IMR-90 (cell line): ENCODE results near the gene VSIG10L2. TPM values are rescaled to one million over a fixed set of nuclear protein-coding genes. Genes with fewer than 3 reads are reported as not detected.

Experiments used
- ATAC-seq: fragments of 200-7000 bp; cut with Tn5 transposase; 2 replicates; pipeline ENCODE4 v1.9.1; 2020; ENCODE audit warnings: low read depth, mild to moderate bottlenecking, moderate library complexity
- BruUV-seq: library from RNA; stranded (reverse); fragments of 400-500 nt; replicated peaks from 2 replicates; lab custom pipeline; 2021; lab: Mats Ljungman, UMichigan
- CTCF ChIA-PET: fragments of 300-600 bp; formaldehyde crosslinking; extraction: SDS; loops from one replicate; lab custom pipeline; 2021; ENCODE audit warnings: antibody characterized with exemption; lab: Yijun Ruan, JAX
- POLR2A ChIA-PET: fragments of 300-600 bp; sonication (Branson Sonifier 250); formaldehyde crosslinking; loops from one replicate; lab custom pipeline; 2022; ENCODE audit warnings: antibody characterized with exemption; ENCODE audit not compliant: unreplicated experiment; lab: Charles Lee
- DNase-seq: peaks from one replicate; pipeline ENCODE4 v3.0.0; 2013
- H2AFZ ChIP-seq: replicated peaks from 2 replicates; pipeline ENCODE3; 2013; ENCODE audit warnings: low read length, mild to moderate bottlenecking; ENCODE audit not compliant: poor library complexity
- H2AK5ac ChIP-seq: 2 replicates; pipeline ENCODE4 v1.6.1; 2013; ENCODE audit warnings: low read depth, low read length, inconsistent platforms
- H2AK9ac ChIP-seq: replicated peaks from 2 replicates; pipeline ENCODE3; 2013; ENCODE audit warnings: mild to moderate bottlenecking, low read depth, low read length, moderate library complexity; ENCODE audit not compliant: poor library complexity
- H2BK120ac ChIP-seq: 2 replicates; pipeline ENCODE4 v1.6.1; 2013; ENCODE audit warnings: low read depth, low read length, inconsistent platforms
- H2BK15ac ChIP-seq: 3 replicates; pipeline ENCODE4 v1.6.1; 2013; ENCODE audit warnings: low read depth, low read length, inconsistent platforms
- H2BK20ac ChIP-seq: 2 replicates; pipeline ENCODE4 v1.6.1; 2013; ENCODE audit warnings: low read depth, mild to moderate bottlenecking, inconsistent platforms, low read length, moderate library complexity
- H2BK5ac ChIP-seq: 2 replicates; pipeline ENCODE4 v1.6.1; 2013; ENCODE audit warnings: mild to moderate bottlenecking, low read depth, low read length, inconsistent platforms; ENCODE audit not compliant: poor library complexity, severe bottlenecking
- H3K14ac ChIP-seq: replicated peaks from 2 replicates; pipeline ENCODE4 v1.6.1; 2013; ENCODE audit warnings: low read depth, low read length, inconsistent platforms
- H3K18ac ChIP-seq: 2 replicates; pipeline ENCODE4 v1.6.1; 2013; ENCODE audit warnings: low read depth, low read length, control low read depth
- H3K23ac ChIP-seq: 2 replicates; pipeline ENCODE4 v1.6.1; 2013; ENCODE audit warnings: low read depth, low read length, inconsistent platforms
- H3K27ac ChIP-seq: 2 replicates; pipeline ENCODE4 v1.5.1; 2013; ENCODE audit warnings: mild to moderate bottlenecking, control low read depth, low read length; ENCODE audit not compliant: insufficient read depth
- H3K27me3 ChIP-seq: 2 replicates; pipeline ENCODE4 v1.6.1; 2013; ENCODE audit warnings: low read length; ENCODE audit not compliant: control insufficient read depth, insufficient read depth
- H3K36me3 ChIP-seq: 2 replicates; pipeline ENCODE4 v1.6.1; 2013; ENCODE audit warnings: low read length, mixed read lengths; ENCODE audit not compliant: control insufficient read depth, insufficient read depth
- H3K4ac ChIP-seq: 2 replicates; pipeline ENCODE4 v1.6.1; 2013; ENCODE audit warnings: low read depth, low read length, inconsistent platforms
- H3K4me1 ChIP-seq: 2 replicates; pipeline ENCODE4 v1.6.1; 2013; ENCODE audit warnings: low read length, mixed read lengths; ENCODE audit not compliant: control insufficient read depth, insufficient read depth
- H3K4me2 ChIP-seq: 2 replicates; pipeline ENCODE4 v1.6.1; 2013; ENCODE audit warnings: low read depth, mild to moderate bottlenecking, control low read depth, low read length, moderate library complexity
- H3K4me3 ChIP-seq: 2 replicates; pipeline ENCODE4 v1.5.1; 2013; ENCODE audit warnings: low read depth, mild to moderate bottlenecking, control low read depth, low read length, moderate library complexity; ENCODE audit not compliant: insufficient read depth
- H3K56ac ChIP-seq: 2 replicates; pipeline ENCODE4 v1.6.1; 2013; ENCODE audit warnings: low read length, inconsistent platforms; ENCODE audit not compliant: insufficient read depth; ENCODE audit errors: extremely low read depth
- H3K79me1 ChIP-seq, 2 experiments: 2 replicates each; pipeline ENCODE4 v1.6.1; 2013; ENCODE audit warnings: low read length in 2 of 2, inconsistent platforms in 1 of 2, low read depth in 1 of 2
- H3K9ac ChIP-seq: 2 replicates; pipeline ENCODE4 v1.6.1; 2013; ENCODE audit warnings: low read depth, low read length, control low read depth
- H3K9me1 ChIP-seq: 2 replicates; pipeline ENCODE4 v1.6.1; 2013; ENCODE audit warnings: low read length, inconsistent platforms; ENCODE audit not compliant: insufficient read depth
- H3K9me3 ChIP-seq: 2 replicates; pipeline ENCODE4 v1.6.1; 2013; ENCODE audit warnings: low read length; ENCODE audit not compliant: control insufficient read depth, insufficient read depth
- H4K20me1 ChIP-seq: 2 replicates; pipeline ENCODE4 v1.6.1; 2013; ENCODE audit warnings: low read length, inconsistent platforms; ENCODE audit not compliant: insufficient read depth
- H4K5ac ChIP-seq: 2 replicates; pipeline ENCODE4 v1.6.1; 2013; ENCODE audit warnings: mild to moderate bottlenecking, low read depth, low read length, control low read depth
- H4K8ac ChIP-seq, 2 experiments: 2 replicates each; pipeline ENCODE4 v1.6.1; 2013; ENCODE audit warnings: low read depth in 2 of 2, low read length in 2 of 2, control low read depth in 1 of 2, inconsistent platforms in 1 of 2
- H4K91ac ChIP-seq: 2 replicates; pipeline ENCODE4 v1.6.1; 2013; ENCODE audit warnings: low read depth, low read length, inconsistent platforms; ENCODE audit not compliant: insufficient read depth
- BHLHE40 ChIP-seq: fragments of 150-350 bp; IDR thresholded peaks from 2 replicates; pipeline ENCODE4 v1.6.1; 2016; ENCODE audit warnings: mild to moderate bottlenecking, low read depth, low read length
- ELK1 ChIP-seq: fragments of 150-350 bp; IDR thresholded peaks from 2 replicates; pipeline ENCODE4 v1.6.1; 2016; ENCODE audit warnings: low read depth, mild to moderate bottlenecking, low read length, moderate library complexity, borderline replicate concordance
- MXI1 ChIP-seq: IDR thresholded peaks from 2 replicates; pipeline ENCODE4 v1.6.1; 2012; ENCODE audit warnings: low read depth, mild to moderate bottlenecking, low read length, moderate library complexity, borderline replicate concordance
- POLR2A ChIP-seq: IDR thresholded peaks from 2 replicates; pipeline ENCODE4 v1.6.1; 2012; ENCODE audit warnings: mild to moderate bottlenecking, low read depth, low read length
- WGBS, 2 experiments: methylation state at CpG; one replicate each; pipeline versions ENCODE4 v1.1.5 to v1.1.7; 2013; ENCODE audit warnings: missing lambda C conversion rate in 2 of 2; ENCODE audit not compliant: insufficient read length in 1 of 2; ENCODE audit errors: extremely low coverage in 2 of 2; 5-methylcytosine and 5-hydroxymethylcytosine counted together
- dilution Hi-C: fragments of 300-500 bp; cut with HindIII; formaldehyde crosslinking; loops from one replicate; pipeline ENCODE4 v1.14.3; 2018; ENCODE audit warnings: low sequenced_read_pairs; ENCODE audit not compliant: unreplicated experiment
- in situ Hi-C: fragments of 300-500 bp; cut with MboI; formaldehyde crosslinking; loops from 3 replicates; pipeline ENCODE4 v1.14.3; 2019; ENCODE audit warnings: low sequenced_read_pairs, inconsistent platforms, mixed read lengths
- intact Hi-C: fragments of 100-400 bp; cut with micrococcal nuclease; formaldehyde crosslinking; loops from 2 replicates; pipeline ENCODE4 v1.10.0; 2022
- polyA plus RNA-seq, 3 experiments: library from polyadenylated mRNA; depleted of rRNA; stranded (reverse); fragments of >200 nt; gene quantifications; 2 replicates each; pipeline ENCODE4 v1.2.3, GENCODE V29; 2012; ENCODE audit warnings: low replicate concordance in 1 of 3
- total RNA-seq: library from RNA; depleted of rRNA; stranded (reverse); fragments of >200 nt; gene quantifications from 2 replicates; pipeline ENCODE4 v1.2.3, GENCODE V29; 2012

VSIG10L2 gene
- total and polyA plus RNA-seq, 2 of the 4 experiments (the other 2 are of a cell fraction), result under 0.01 TPM; not detected in 1

GRCh38 chr11:125916683-125917347 is 29.0 kb upstream of the VSIG10L2 start:
- H2AFZ ChIP-seq, result no peak overlapping the region
- H2BK15ac ChIP-seq, result no peak overlapping the region
- H3K4ac ChIP-seq, result no peak overlapping the region
- dilution Hi-C loops, result loop anchor here (25.0 kb wide), 1 partner anchor 295 kb away; the partner anchor contains the start of genes FAM118B and RPUSD4
- no peak overlapping the region for H2BK5ac ChIP-seq
- intact Hi-C loops, result no loop called here
- no peaks in the 10 kb centered on the region for H3K4me1 ChIP-seq
- no peak overlapping the region for H3K4me2 ChIP-seq
- H3K9me3 ChIP-seq, result no peaks in the 10 kb centered on the region
- H4K8ac ChIP-seq, result no peak overlapping the region
- no peak for TF ChIP-seq MXI1
- no peak for TF ChIP-seq BHLHE40
- no peak for TF ChIP-seq POLR2A
- no peak for TF ChIP-seq ELK1
- H3K4me3 ChIP-seq, result no peak overlapping the region
- H3K36me3 ChIP-seq, result no peaks in the 10 kb centered on the region
- H3K27ac ChIP-seq, result no peak overlapping the region
- no peak overlapping the region for H2AK9ac ChIP-seq
- H3K18ac ChIP-seq, result no peak overlapping the region
- no peak overlapping the region for H3K23ac ChIP-seq
- no TSS peak for BruUV-seq
- no peak overlapping the region for H2AK5ac ChIP-seq
- no peak overlapping the region for H4K5ac ChIP-seq
- no peak overlapping the region for H2BK120ac ChIP-seq
- no peak for ATAC-seq
- no peak overlapping the region for H4K91ac ChIP-seq
- no peak overlapping the region for H3K14ac ChIP-seq
- no peak overlapping the region for H3K9ac ChIP-seq
- no peak overlapping the region for H2BK20ac ChIP-seq
- H3K79me1 ChIP-seq, result no peaks in the 10 kb centered on the region
- no peaks in the 10 kb centered on the region for H3K9me1 ChIP-seq
- H4K20me1 ChIP-seq, result no peaks in the 10 kb centered on the region
- in situ Hi-C loops, result no loop called here
- CTCF ChIA-PET, result interaction anchor here (1.1 kb wide), 1 partner anchor 275 kb away, joined by 3 read pairs; no protein-coding TSS in a partner anchor
- WGBS, 2 experiments, result 81% methylated on average over 3 of the region's 12 CpGs; no CpG with 5 or more reads in 1 of the 2 experiments
- POLR2A ChIA-PET, result no interaction called here
- DNase-seq, result no peak
- H3K56ac ChIP-seq, result no peak overlapping the region
- peaks cover 32% of the 10 kb centered on the region for H3K27me3 ChIP-seq
